Gastroesophageal sphincter (tissue), 3 donors: Measurements from ENCODE around the gene IQGAP2.

Source experiments
- POLR2A ChIP-seq, 2 donors: fragments of 450-650 bp; IDR thresholded peaks; one replicate each; pipeline ENCODE4 v1.6.1; 2017; ENCODE audit warnings: antibody characterized with exemption in 2 of 2, mild to moderate bottlenecking in 2 of 2, moderate library complexity in 1 of 2
- POLR2AphosphoS5 ChIP-seq: sonication (generic); formaldehyde crosslinking; IDR thresholded peaks from one replicate; pipeline ENCODE4 v1.6.1; 2017; ENCODE audit warnings: antibody characterized with exemption
- TF ChIP-seq, protein P1 (sequence below), 4 experiments: fragments of 200-600 bp in 2 of 4; fragments of 450-650 bp in 2 of 4; sonication (generic) in 1 of 4; IDR thresholded peaks; one replicate each; pipeline ENCODE4 v1.5.1; 2017 to 2019; ENCODE audit warnings: antibody characterized with exemption in 4 of 4, mild to moderate bottlenecking in 2 of 4, moderate library complexity in 2 of 4

DNA sequence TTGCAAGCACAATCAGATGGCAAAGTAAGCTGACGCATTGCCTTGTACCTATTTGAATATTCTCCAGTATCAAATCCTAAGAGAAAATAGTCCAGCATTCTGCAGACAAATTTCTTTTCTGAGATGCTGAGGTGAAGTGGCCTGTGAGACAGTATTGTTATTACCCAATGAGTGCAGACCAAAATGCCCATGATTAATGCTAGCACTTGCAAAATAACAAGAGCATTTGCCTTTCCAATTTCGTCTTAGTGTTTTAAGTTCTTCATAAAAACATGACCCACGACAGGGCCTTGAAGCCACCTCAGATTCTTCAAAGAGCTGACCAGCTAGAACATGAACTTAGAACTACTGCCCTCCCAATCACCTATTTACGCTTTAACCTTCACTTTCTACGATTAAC is 2.6 kb upstream of the IQGAP2 start:
- TF ChIP-seq, protein P1, sequence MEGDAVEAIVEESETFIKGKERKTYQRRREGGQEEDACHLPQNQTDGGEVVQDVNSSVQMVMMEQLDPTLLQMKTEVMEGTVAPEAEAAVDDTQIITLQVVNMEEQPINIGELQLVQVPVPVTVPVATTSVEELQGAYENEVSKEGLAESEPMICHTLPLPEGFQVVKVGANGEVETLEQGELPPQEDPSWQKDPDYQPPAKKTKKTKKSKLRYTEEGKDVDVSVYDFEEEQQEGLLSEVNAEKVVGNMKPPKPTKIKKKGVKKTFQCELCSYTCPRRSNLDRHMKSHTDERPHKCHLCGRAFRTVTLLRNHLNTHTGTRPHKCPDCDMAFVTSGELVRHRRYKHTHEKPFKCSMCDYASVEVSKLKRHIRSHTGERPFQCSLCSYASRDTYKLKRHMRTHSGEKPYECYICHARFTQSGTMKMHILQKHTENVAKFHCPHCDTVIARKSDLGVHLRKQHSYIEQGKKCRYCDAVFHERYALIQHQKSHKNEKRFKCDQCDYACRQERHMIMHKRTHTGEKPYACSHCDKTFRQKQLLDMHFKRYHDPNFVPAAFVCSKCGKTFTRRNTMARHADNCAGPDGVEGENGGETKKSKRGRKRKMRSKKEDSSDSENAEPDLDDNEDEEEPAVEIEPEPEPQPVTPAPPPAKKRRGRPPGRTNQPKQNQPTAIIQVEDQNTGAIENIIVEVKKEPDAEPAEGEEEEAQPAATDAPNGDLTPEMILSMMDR (IDR thresholded peaks at IDR 0.05) = no peak
- TF ChIP-seq POLR2A (IDR thresholded peaks at IDR 0.05) = no peak
- no peak for TF ChIP-seq POLR2AphosphoS5
